Fibroblast of skin of right biceps (primary cell): ENCODE results near the gene NNT.
"Not testable (repeated sequence)": the region's sequence is repeated elsewhere in the genome, so short reads cannot be mapped to it uniquely, and the experiment has no call there.

ENCODE experiments used
- DNase-seq: peaks from one replicate; pipeline ENCODE4 v3.0.0-alpha.2; 2013

The NNT gene

GRCh38 chr5:43634621-43635020 is 31.6 kb downstream of the NNT start:
- DNase-seq: no peak

GRCh38 chr5:43635374-43635773 is 32.4 kb downstream of the NNT start:
- peak; percentile 47 for DNase-seq

- DNase-seq: no peak
These were observed 33.1 kb downstream of the NNT start for GRCh38 chr5:43636076-43636475.

- DNase-seq: no peak
These were observed 34.4 kb downstream of the NNT start for GRCh38 chr5:43637416-43637815.

GRCh38 chr5:43638107-43638506 is 35.1 kb downstream of the NNT start:
- DNase-seq: no peak

GRCh38 chr5:43638546-43638945 is 35.6 kb downstream of the NNT start:
- peak; percentile 31 for DNase-seq

- DNase-seq: no peak
These were observed 36.6 kb downstream of the NNT start for GRCh38 chr5:43639566-43639965.

GRCh38 chr5:43642428-43642827 is 39.4 kb downstream of the NNT start:
- DNase-seq: no peak

GRCh38 chr5:43643327-43643726 is 40.3 kb downstream of the NNT start:
- no peak for DNase-seq

GRCh38 chr5:43643750-43644149 is 40.8 kb downstream of the NNT start:
- DNase-seq: no peak

GRCh38 chr5:43646992-43647391 is 44.0 kb downstream of the NNT start:
- peak; percentile 8 for DNase-seq

GRCh38 chr5:43647789-43648188 is 44.8 kb downstream of the NNT start:
- DNase-seq: no peak

GRCh38 chr5:43648499-43649124 is 45.6 kb downstream of the NNT start:
- peak; percentile 16 for DNase-seq

GRCh38 chr5:43649256-43649655 is 46.3 kb downstream of the NNT start:
- peak; percentile 46 for DNase-seq

GRCh38 chr5:43652537-43653302 is 49.7 kb downstream of the NNT start:
- no peak for DNase-seq

- peak; percentile 51 for DNase-seq
These were observed 55.5 kb downstream of the NNT start for GRCh38 chr5:43658509-43658908.

GRCh38 chr5:43659075-43659474 is 56.1 kb downstream of the NNT start:
- DNase-seq: no peak

- peak; percentile 44 for DNase-seq
These were observed 58.1 kb downstream of the NNT start for GRCh38 chr5:43661102-43661501.

GRCh38 chr5:43663916-43664315 is 60.9 kb downstream of the NNT start:
- no peak for DNase-seq

GRCh38 chr5:43664501-43665040 is 61.6 kb downstream of the NNT start:
- no peak for DNase-seq

GRCh38 chr5:43665749-43666148 is 62.8 kb downstream of the NNT start:
- not testable (repeated sequence) for DNase-seq

GRCh38 chr5:43666728-43667127 is 63.7 kb downstream of the NNT start:
- DNase-seq: not testable (repeated sequence)

GRCh38 chr5:43667379-43667778 is 64.4 kb downstream of the NNT start:
- not testable (repeated sequence) for DNase-seq

GRCh38 chr5:43674536-43674935 is 71.6 kb downstream of the NNT start:
- DNase-seq: peak; percentile 24
